Mammary epithelial cell (primary cell): ENCODE results near the gene L3MBTL4.

Source experiments
- EZH2 ChIP-seq: IDR thresholded peaks from 2 replicates; pipeline ENCODE4 v1.6.1; 2012; ENCODE audit warnings: low read length, inconsistent platforms, borderline replicate concordance
- TF ChIP-seq, protein P1 (sequence below), 2 donors: IDR thresholded peaks in 1 of 2; conservative IDR thresholded peaks in 1 of 2; 2 replicates each; pipeline ENCODE4 v1.5.1; 2011 to 2012; ENCODE audit warnings: inconsistent platforms in 2 of 2, low read length in 2 of 2, mild to moderate bottlenecking in 2 of 2, control low read depth in 1 of 2, low read depth in 1 of 2; ENCODE audit not compliant: insufficient read depth in 1 of 2; ENCODE audit errors: extremely low read depth in 1 of 2

GRCh38 chr18:5983488-5983887, 431.2 kb downstream of the L3MBTL4 start:
- TF ChIP-seq, protein P1, sequence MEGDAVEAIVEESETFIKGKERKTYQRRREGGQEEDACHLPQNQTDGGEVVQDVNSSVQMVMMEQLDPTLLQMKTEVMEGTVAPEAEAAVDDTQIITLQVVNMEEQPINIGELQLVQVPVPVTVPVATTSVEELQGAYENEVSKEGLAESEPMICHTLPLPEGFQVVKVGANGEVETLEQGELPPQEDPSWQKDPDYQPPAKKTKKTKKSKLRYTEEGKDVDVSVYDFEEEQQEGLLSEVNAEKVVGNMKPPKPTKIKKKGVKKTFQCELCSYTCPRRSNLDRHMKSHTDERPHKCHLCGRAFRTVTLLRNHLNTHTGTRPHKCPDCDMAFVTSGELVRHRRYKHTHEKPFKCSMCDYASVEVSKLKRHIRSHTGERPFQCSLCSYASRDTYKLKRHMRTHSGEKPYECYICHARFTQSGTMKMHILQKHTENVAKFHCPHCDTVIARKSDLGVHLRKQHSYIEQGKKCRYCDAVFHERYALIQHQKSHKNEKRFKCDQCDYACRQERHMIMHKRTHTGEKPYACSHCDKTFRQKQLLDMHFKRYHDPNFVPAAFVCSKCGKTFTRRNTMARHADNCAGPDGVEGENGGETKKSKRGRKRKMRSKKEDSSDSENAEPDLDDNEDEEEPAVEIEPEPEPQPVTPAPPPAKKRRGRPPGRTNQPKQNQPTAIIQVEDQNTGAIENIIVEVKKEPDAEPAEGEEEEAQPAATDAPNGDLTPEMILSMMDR (conservative IDR thresholded peaks at IDR 0.05 in 1 of 2, IDR thresholded peaks at IDR 0.05 in 1 of 2; ENCODE audit: extremely low read depth in 1 of 2, insufficient read depth in 1 of 2, low read depth in 1 of 2, low read length in 2 of 2): no peak
- no peak for TF ChIP-seq EZH2
